GM10266 (cell line): ENCODE data around the gene PHLPP1.

Experiments
- DNase-seq: peaks from one replicate; pipeline ENCODE4 v3.0.0; 2012; ENCODE audit errors: extremely low spot score
- TF ChIP-seq, protein P1 (sequence below): IDR thresholded peaks from 2 replicates; pipeline ENCODE4 v1.5.1; 2012; ENCODE audit warnings: mild to moderate bottlenecking, low read depth; ENCODE audit not compliant: control insufficient read depth, insufficient read depth; ENCODE audit errors: missing control alignments

Gene PHLPP1

DNA sequence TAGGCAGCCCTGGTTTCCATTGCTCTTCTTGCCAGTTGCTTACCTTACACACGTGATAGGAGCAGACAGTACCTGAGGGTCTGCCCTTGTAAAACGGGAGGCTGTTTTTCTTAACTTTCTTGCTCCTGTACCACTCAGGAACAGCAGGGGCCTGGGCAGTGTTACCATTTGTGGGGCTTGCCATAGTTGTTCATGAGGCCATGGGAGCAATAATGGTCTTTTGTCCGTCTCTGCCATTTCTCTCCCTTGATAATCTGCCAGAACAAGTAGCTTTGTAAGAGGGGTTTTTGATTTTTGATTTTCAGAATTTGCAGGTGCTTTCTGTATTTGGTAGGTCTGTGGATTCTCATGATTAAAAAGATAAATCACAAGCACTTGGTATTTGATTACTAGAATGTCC lies 259.0 kb downstream of the PHLPP1 start:
- DNase-seq: no peak
- TF ChIP-seq, protein P1, sequence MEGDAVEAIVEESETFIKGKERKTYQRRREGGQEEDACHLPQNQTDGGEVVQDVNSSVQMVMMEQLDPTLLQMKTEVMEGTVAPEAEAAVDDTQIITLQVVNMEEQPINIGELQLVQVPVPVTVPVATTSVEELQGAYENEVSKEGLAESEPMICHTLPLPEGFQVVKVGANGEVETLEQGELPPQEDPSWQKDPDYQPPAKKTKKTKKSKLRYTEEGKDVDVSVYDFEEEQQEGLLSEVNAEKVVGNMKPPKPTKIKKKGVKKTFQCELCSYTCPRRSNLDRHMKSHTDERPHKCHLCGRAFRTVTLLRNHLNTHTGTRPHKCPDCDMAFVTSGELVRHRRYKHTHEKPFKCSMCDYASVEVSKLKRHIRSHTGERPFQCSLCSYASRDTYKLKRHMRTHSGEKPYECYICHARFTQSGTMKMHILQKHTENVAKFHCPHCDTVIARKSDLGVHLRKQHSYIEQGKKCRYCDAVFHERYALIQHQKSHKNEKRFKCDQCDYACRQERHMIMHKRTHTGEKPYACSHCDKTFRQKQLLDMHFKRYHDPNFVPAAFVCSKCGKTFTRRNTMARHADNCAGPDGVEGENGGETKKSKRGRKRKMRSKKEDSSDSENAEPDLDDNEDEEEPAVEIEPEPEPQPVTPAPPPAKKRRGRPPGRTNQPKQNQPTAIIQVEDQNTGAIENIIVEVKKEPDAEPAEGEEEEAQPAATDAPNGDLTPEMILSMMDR: no peak

DNA sequence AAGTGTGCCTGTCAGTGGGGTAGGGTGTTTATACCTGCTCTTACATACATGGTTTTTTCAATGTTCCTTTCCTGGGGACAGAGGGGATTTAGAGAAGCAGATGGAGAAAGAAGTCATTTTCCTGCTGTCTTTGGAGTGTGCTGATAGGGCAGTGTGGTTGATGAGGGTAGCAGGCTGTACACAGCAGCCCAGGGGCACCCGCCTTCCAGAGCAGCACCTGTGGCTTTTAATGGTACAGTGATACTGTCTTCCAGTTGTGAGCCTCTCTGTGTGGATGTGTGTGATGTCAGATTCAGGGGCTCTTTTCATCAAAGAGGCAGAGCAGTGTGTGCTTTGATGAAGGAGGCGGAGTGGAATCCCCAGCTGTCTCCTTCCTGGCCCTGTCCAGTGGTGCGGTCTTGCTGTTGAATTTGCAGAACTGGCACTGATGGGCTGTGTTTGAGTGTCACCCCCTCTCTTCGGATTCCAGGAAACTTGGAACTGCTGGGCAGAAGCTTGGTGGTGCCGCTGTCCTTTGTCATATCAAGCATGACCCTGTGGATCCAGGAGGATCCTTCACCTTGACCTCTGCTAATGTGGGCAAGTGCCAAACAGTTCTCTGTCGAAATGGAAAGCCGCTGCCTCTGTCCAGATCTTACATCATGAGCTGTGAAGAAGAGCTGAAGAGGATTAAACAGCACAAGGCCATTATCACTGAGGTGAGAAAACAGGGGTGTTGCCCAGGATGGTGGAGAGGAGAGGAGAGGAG lies 259.8 kb downstream of the PHLPP1 start:
- no peak for DNase-seq
- TF ChIP-seq, protein P1: no peak

DNA sequence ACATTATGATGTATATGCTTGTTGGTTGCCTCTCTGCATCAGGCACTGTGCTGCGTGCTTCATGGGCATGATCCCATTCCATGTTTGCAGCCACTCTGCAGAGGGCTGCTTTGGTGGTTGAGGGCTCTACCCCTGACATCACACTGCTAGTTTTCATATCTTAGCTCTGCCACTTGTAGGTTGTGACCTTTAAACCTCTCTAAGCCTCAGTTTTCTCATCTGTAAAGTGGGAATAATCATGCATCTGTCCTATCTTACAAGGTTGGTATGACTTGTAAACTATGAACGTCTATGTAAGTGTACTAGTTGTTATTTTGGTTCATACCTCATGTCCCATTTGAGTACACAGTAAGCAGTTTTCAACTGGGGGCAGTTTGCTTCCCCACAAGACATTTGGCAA lies 260.4 kb downstream of the PHLPP1 start:
- no peak for DNase-seq
- TF ChIP-seq, protein P1: no peak

DNA sequence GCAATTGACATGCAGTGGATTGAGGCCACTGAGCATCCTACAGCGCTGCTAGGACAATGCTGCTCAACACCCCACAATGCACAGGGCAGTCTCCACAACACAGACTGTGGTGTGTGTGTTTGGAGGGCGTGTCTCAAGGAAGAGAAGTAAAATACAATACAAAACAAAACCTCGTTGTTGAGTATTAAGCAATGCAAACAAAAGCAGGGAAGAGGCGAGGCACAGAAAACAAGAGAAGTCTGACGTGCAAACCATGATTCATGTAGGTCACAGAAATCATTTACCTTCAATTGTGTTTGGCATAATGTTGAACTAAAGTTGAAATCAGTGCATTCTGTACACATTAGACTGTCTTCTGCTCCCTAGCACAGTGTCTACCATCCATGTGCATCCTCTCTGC lies 260.9 kb downstream of the PHLPP1 start:
- no peak for DNase-seq
- TF ChIP-seq, protein P1: no peak

DNA sequence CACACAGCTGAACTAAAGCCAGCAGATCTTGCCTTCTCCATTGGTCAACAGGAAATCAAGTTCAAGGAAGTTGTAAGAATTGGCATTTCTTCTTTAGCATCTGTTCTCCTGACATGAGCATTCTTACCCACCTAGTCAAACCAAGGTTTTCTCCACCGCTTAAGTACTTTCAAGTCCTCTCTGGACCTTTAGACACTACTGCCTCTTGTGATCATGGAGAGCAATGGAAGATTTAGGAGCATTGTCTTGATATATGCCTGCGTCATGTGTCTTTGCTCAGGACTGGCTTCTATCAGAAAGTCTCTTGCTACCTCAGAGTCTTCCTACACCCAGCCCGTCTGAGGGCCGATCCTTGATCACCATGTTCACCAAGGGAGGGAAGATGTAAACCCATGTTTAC lies 262.2 kb downstream of the PHLPP1 start:
- TF ChIP-seq, protein P1: no peak
- DNase-seq: no peak

GRCh38 chr18:62978251-62979049 lies 263.1 kb downstream of the PHLPP1 start:
- TF ChIP-seq, protein P1: no peak
- no peak for DNase-seq

DNA sequence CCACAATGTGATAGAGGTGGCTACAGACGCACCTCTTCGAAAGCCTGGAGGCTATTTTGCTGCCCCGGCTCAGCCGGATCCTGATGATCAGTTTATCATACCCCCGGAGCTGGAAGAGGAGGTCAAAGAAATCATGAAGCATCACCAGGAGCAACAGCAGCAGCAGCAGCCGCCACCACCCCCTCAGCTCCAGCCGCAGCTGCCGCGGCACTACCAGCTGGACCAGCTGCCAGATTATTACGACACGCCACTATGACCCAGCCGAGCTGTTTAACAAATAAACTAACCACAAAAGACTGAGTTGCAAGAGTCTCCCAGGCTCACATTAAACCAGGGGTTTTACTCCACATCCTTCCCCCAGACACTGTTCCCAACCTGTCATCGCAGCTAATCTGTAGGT lies 263.8 kb downstream of the PHLPP1 start:
- TF ChIP-seq, protein P1: no peak
- no peak for DNase-seq
